Breast epithelium (tissue), 4 donors: ENCODE data around the gene LGR5. TPM values are rescaled to one million over a fixed set of nuclear protein-coding genes. Genes with fewer than 3 reads are reported as not detected.

Experiments
- DNase-seq, 2 donors: peaks; one replicate each; pipeline ENCODE4 v3.0.0-alpha.2; 2019; ENCODE audit warnings: low spot score in 2 of 2
- H3K27ac ChIP-seq, 2 donors: fragments of 200-600 bp; sonication (generic) in 1 of 2; one replicate each; pipeline ENCODE4 v1.5.1; 2016 to 2019; ENCODE audit warnings: mild to moderate bottlenecking in 1 of 2
- H3K27me3 ChIP-seq, 2 donors: fragments of 200-600 bp; sonication (generic) in 1 of 2; one replicate each; pipeline versions ENCODE4 v1.5.1 to v1.6.0; 2017 to 2019; ENCODE audit warnings: control low read depth in 1 of 2, mild to moderate bottlenecking in 1 of 2
- H3K36me3 ChIP-seq: fragments of 200-600 bp; one replicate; pipeline ENCODE4 v1.5.1; 2019
- H3K4me1 ChIP-seq, 2 donors: fragments of 200-600 bp; sonication (generic); one replicate each; pipeline ENCODE4 v1.5.1; 2016 to 2019; ENCODE audit warnings: control low read depth in 1 of 2
- H3K4me3 ChIP-seq, 3 donors: fragments of 200-600 bp; sonication (generic); 1 replicate in 2 of 3; 2 replicates in 1 of 3; pipeline ENCODE4 v1.5.1; 2016 to 2019; ENCODE audit warnings: mild to moderate bottlenecking in 3 of 3, moderate library complexity in 2 of 3
- H3K9me3 ChIP-seq, 2 donors: fragments of 200-600 bp; sonication (generic) in 1 of 2; one replicate each; pipeline ENCODE4 v1.5.1; 2016 to 2019; ENCODE audit warnings: control low read depth in 1 of 2
- POLR2A ChIP-seq: fragments of 450-650 bp; IDR thresholded peaks from one replicate; pipeline ENCODE4 v1.6.1; 2016; ENCODE audit warnings: antibody characterized with exemption, mild to moderate bottlenecking, moderate library complexity
- POLR2AphosphoS5 ChIP-seq, 3 donors: sonication (generic); formaldehyde crosslinking; IDR thresholded peaks; one replicate each; pipeline ENCODE4 v1.6.1; 2017; ENCODE audit warnings: antibody characterized with exemption in 3 of 3
- intact Hi-C: fragments of 100-400 bp; cut with DNase I; formaldehyde crosslinking; loops from one replicate; pipeline ENCODE4 v1.15.1; 2023; ENCODE audit warnings: low total_unique reads
- total RNA-seq, 3 donors: library from RNA; depleted of rRNA; stranded (reverse); fragments of >200 nt; gene quantifications; one replicate each; pipeline ENCODE4 v1.1.0, GENCODE V29; 2016
- TF ChIP-seq, protein P1 (sequence below), 3 donors: fragments of 450-650 bp; IDR thresholded peaks; one replicate each; pipeline ENCODE4 v1.5.1; 2016 to 2017; ENCODE audit warnings: antibody characterized with exemption in 3 of 3, mild to moderate bottlenecking in 3 of 3, moderate library complexity in 3 of 3

LGR5 gene
- total RNA-seq, 3 donors from 2014 or later = 0.15 to 0.80 (median 0.66) TPM

DNA sequence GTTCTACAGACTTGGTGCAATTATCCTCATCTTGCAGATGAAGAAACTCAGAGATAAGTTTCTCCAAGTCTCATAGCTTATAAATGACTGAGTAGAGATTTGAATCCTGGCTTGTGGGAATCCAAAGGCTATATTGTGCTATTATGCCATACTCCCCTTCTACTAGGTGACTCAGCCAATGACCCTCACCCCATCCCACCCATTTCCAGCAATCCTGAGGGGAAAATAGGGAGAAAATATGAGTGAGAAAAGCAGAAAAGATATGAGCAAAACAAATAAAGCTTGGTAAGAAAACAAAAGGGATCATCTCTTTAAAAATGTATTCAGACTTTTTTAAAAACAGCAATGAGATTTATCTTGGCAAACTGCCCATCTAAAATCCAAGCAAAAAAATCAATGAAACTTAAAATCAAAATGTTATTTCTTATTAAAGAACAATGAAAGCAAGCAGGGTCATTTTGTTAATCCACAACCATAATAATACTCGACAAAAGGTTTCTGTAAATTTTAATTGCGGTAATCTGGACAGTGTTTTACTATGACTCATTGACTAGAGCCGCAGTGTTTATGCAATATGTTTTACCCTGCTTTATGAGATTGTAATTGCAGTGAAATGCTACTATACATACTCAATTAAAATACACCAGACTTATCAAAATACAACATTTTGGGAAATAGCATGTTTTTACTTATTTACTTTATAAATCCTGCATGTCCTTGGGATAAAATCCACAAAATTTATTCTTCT is 13.1 kb upstream of the LGR5 start:
- intact Hi-C loops = no loop called here
- H3K4me3 ChIP-seq = no peak overlapping the region
- no peaks in the 10 kb centered on the region for H3K9me3 ChIP-seq
- H3K27me3 ChIP-seq = peaks cover 0 to 8% of the 10 kb centered on the region in 2 donors
- no peaks in the 10 kb centered on the region for H3K36me3 ChIP-seq
- H3K27ac ChIP-seq = no peak overlapping the region
- TF ChIP-seq POLR2A (no peak), POLR2AphosphoS5 (IDR thresholded peaks at IDR 0.05) (no peak)
- TF ChIP-seq, protein P1, sequence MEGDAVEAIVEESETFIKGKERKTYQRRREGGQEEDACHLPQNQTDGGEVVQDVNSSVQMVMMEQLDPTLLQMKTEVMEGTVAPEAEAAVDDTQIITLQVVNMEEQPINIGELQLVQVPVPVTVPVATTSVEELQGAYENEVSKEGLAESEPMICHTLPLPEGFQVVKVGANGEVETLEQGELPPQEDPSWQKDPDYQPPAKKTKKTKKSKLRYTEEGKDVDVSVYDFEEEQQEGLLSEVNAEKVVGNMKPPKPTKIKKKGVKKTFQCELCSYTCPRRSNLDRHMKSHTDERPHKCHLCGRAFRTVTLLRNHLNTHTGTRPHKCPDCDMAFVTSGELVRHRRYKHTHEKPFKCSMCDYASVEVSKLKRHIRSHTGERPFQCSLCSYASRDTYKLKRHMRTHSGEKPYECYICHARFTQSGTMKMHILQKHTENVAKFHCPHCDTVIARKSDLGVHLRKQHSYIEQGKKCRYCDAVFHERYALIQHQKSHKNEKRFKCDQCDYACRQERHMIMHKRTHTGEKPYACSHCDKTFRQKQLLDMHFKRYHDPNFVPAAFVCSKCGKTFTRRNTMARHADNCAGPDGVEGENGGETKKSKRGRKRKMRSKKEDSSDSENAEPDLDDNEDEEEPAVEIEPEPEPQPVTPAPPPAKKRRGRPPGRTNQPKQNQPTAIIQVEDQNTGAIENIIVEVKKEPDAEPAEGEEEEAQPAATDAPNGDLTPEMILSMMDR (IDR thresholded peaks at IDR 0.05) = no peak
- no peaks in the 10 kb centered on the region for H3K4me1 ChIP-seq
- DNase-seq = no peak

DNA sequence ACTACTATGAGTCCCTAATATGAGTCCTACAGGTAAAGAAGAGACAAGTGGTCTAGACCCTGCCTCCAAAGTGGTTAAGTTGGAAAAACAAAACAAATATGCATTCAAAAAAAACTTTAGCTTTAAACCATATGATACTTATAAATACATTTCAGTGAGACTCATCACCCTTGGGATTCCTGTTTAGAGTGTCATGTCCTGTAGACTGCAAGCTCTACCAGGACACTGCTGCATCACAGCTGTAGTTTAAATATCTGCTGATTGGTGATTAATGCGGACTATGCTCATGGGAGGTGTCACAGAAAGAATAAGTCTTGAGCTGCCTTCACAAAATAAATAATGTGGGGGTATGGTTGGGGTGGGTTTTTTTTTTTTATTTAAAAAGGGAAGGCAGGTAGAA is 8.8 kb upstream of the LGR5 start:
- Histone ChIP-seq H3K27me3 (peaks cover 0 to 6% of the 10 kb centered on the region in 2 donors), H3K9me3 (peaks cover 0 to 6% of the 10 kb centered on the region in 2 donors), H3K4me1 (no peaks in the 10 kb centered on the region), H3K36me3 (no peaks in the 10 kb centered on the region), H3K27ac (no peak overlapping the region), H3K4me3 (no peak overlapping the region)
- no peak for DNase-seq
- TF ChIP-seq POLR2A (no peak), POLR2AphosphoS5 (IDR thresholded peaks at IDR 0.05) (no peak)
- TF ChIP-seq, protein P1 (IDR thresholded peaks at IDR 0.05) = no peak
- intact Hi-C loops = no loop called here

DNA sequence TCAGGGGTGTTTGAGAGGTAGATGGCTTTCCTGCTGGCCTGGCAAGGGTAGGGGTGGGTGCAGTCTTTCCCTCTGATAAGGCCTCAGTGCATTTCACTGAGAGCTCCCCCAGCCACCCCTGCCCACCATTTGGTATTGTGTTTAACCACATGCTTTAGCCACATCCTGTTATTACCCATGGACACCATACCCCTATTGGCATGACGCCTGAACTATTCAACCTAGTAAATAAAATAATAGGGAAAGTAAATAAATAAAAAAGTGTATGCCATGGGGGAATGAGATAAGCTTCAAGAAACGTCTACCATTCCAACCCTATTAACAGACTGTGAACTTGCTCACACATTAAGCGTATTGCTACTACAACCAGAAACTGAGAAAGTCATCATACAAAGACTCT is 7.6 kb upstream of the LGR5 start:
- Histone ChIP-seq H3K4me3 (no peak overlapping the region), H3K4me1 (no peaks in the 10 kb centered on the region), H3K9me3 (peaks cover 9 to 14% of the 10 kb centered on the region in 2 donors), H3K36me3 (no peaks in the 10 kb centered on the region), H3K27ac (no peak overlapping the region), H3K27me3 (peaks cover 0 to 10% of the 10 kb centered on the region in 2 donors)
- no peak for DNase-seq
- TF ChIP-seq POLR2AphosphoS5 (IDR thresholded peaks at IDR 0.05) = no peak
- intact Hi-C loops = no loop called here

- Histone ChIP-seq H3K4me3 (no peak overlapping the region), H3K36me3 (no peaks in the 10 kb centered on the region), H3K27me3 (peaks cover 0 to 12% of the 10 kb centered on the region in 2 donors), H3K4me1 (no peaks in the 10 kb centered on the region), H3K27ac (no peak overlapping the region), H3K9me3 (peaks cover 9 to 14% of the 10 kb centered on the region in 2 donors)
- no peak for TF ChIP-seq POLR2A
- no peak for TF ChIP-seq POLR2AphosphoS5 (IDR thresholded peaks at IDR 0.05)
- TF ChIP-seq, protein P1 (IDR thresholded peaks at IDR 0.05) = no peak
- DNase-seq = no peak
- intact Hi-C loops = no loop called here
Observed at GRCh38 chr12:71432936-71433335, 6.7 kb upstream of the LGR5 start.

- peaks cover 0 to 47% of the 10 kb centered on the region in 2 donors for H3K27me3 ChIP-seq
Observed at GRCh38 chr12:71436696-71437095, 2.9 kb upstream of the LGR5 start.

More at GRCh38 chr12:71436696-71437095, 2.9 kb upstream of the LGR5 start:
- TF ChIP-seq, protein P1 (IDR thresholded peaks at IDR 0.05) = no peak
- TF ChIP-seq POLR2AphosphoS5 (IDR thresholded peaks at IDR 0.05) = no peak
- no peak for TF ChIP-seq POLR2A
- DNase-seq = no peak
- Histone ChIP-seq H3K4me1 (peaks cover 0 to 5% of the 10 kb centered on the region in 2 donors), H3K27ac (no peak overlapping the region), H3K9me3 (peaks cover 9 to 14% of the 10 kb centered on the region in 2 donors), H3K36me3 (no peaks in the 10 kb centered on the region), H3K4me3 (no peak overlapping the region)
- intact Hi-C loops = no loop called here
